ENCODE data around the gene CALN1. TPM values are rescaled to one million over a fixed set of nuclear protein-coding genes. Genes with fewer than 3 reads are reported as not detected.

CALN1 gene
- total RNA-seq, 2 donors from 2014 or later, result 4.3 to 6.9 TPM

- H3K4me3 Mint-ChIP-seq, result no peak overlapping the region
- peaks cover 2% of the 10 kb centered on the region for H3K36me3 Mint-ChIP-seq (ENCODE audit: low read depth)
- H3K4me3 ChIP-seq (ENCODE audit: low read length), result no peak overlapping the region
- no peaks in the 10 kb centered on the region for H3K27me3 Mint-ChIP-seq (ENCODE audit: insufficient read depth)
- no peaks in the 10 kb centered on the region for H3K27me3 ChIP-seq (ENCODE audit: control insufficient read depth, insufficient read depth, low read length, poor library complexity, severe bottlenecking)
- H3K4me1 Mint-ChIP-seq, result peaks cover 10% of the 10 kb centered on the region
- no peak overlapping the region for H3K9ac ChIP-seq (ENCODE audit: extremely low read depth, low read length, poor library complexity, severe bottlenecking)
- DNase-seq, result no peak
- no peaks in the 10 kb centered on the region for H3K4me1 ChIP-seq (ENCODE audit: control insufficient read depth, insufficient read depth, low read length)
- TF ChIP-seq, protein P1, sequence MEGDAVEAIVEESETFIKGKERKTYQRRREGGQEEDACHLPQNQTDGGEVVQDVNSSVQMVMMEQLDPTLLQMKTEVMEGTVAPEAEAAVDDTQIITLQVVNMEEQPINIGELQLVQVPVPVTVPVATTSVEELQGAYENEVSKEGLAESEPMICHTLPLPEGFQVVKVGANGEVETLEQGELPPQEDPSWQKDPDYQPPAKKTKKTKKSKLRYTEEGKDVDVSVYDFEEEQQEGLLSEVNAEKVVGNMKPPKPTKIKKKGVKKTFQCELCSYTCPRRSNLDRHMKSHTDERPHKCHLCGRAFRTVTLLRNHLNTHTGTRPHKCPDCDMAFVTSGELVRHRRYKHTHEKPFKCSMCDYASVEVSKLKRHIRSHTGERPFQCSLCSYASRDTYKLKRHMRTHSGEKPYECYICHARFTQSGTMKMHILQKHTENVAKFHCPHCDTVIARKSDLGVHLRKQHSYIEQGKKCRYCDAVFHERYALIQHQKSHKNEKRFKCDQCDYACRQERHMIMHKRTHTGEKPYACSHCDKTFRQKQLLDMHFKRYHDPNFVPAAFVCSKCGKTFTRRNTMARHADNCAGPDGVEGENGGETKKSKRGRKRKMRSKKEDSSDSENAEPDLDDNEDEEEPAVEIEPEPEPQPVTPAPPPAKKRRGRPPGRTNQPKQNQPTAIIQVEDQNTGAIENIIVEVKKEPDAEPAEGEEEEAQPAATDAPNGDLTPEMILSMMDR (conservative IDR thresholded peaks at IDR 0.05), result no peak
- 69 to 79% methylated on average over 6 to 7 of the region's 7 CpGs for WGBS, 2 experiments (ENCODE audit: insufficient coverage in 1 of 2, insufficient read length in 1 of 2)
- H3K9me3 ChIP-seq (ENCODE audit: control insufficient read depth, low read length), result peaks cover 8% of the 10 kb centered on the region
- H3K27ac Mint-ChIP-seq, result no peak overlapping the region
- H3K36me3 ChIP-seq (ENCODE audit: control insufficient read depth, insufficient read depth, low read length), result no peaks in the 10 kb centered on the region
- no peak overlapping the region for H3K27ac ChIP-seq (ENCODE audit: low read depth, low read length)
- H3K9me3 Mint-ChIP-seq, result peaks cover 2% of the 10 kb centered on the region
Measured at GRCh38 chr7:72265071-72265904, 146.8 kb downstream of the CALN1 start.

GRCh38 chr7:72260406-72260805 lies 151.7 kb downstream of the CALN1 start:
- H3K9me3 ChIP-seq (ENCODE audit: control insufficient read depth, low read length), result no peaks in the 10 kb centered on the region
- WGBS, 2 experiments (ENCODE audit: insufficient coverage in 1 of 2, insufficient read length in 1 of 2), result 72 to 100% methylated on average over 1 to 3 of the region's 3 CpGs
- DNase-seq, result no peak
- no peak overlapping the region for H3K4me3 Mint-ChIP-seq
- H3K27me3 Mint-ChIP-seq (ENCODE audit: insufficient read depth), result no peaks in the 10 kb centered on the region
- H3K27me3 ChIP-seq (ENCODE audit: control insufficient read depth, insufficient read depth, low read length, poor library complexity, severe bottlenecking), result no peaks in the 10 kb centered on the region
- TF ChIP-seq, protein P1 (conservative IDR thresholded peaks at IDR 0.05), result no peak
- H3K36me3 ChIP-seq (ENCODE audit: control insufficient read depth, insufficient read depth, low read length), result no peaks in the 10 kb centered on the region
- H3K9me3 Mint-ChIP-seq, result peaks cover 14% of the 10 kb centered on the region
- H3K4me1 ChIP-seq (ENCODE audit: control insufficient read depth, insufficient read depth, low read length), result no peaks in the 10 kb centered on the region
- H3K36me3 Mint-ChIP-seq (ENCODE audit: low read depth), result peaks cover 5% of the 10 kb centered on the region
- no peak overlapping the region for H3K9ac ChIP-seq (ENCODE audit: extremely low read depth, low read length, poor library complexity, severe bottlenecking)
- no peak overlapping the region for H3K4me3 ChIP-seq (ENCODE audit: low read length)
- H3K4me1 Mint-ChIP-seq, result no peaks in the 10 kb centered on the region
- H3K27ac ChIP-seq (ENCODE audit: low read depth, low read length), result no peak overlapping the region
- no peak overlapping the region for H3K27ac Mint-ChIP-seq

GRCh38 chr7:72258074-72258473 lies 154.1 kb downstream of the CALN1 start:
- Histone ChIP-seq H3K9me3 (ENCODE audit: control insufficient read depth, low read length) (no peaks in the 10 kb centered on the region), H3K4me3 (ENCODE audit: low read length) (no peak overlapping the region), H3K9ac (ENCODE audit: extremely low read depth, low read length, poor library complexity, severe bottlenecking) (no peak overlapping the region), H3K27me3 (ENCODE audit: control insufficient read depth, insufficient read depth, low read length, poor library complexity, severe bottlenecking) (no peaks in the 10 kb centered on the region), H3K36me3 (ENCODE audit: control insufficient read depth, insufficient read depth, low read length) (no peaks in the 10 kb centered on the region), H3K4me1 (ENCODE audit: control insufficient read depth, insufficient read depth, low read length) (no peaks in the 10 kb centered on the region), H3K27ac (ENCODE audit: low read depth, low read length) (no peak overlapping the region)
- WGBS, 2 experiments (ENCODE audit: insufficient coverage in 1 of 2, insufficient read length in 1 of 2), result 90 to 92% methylated on average over 3 of the region's 3 CpGs
- peaks cover 14% of the 10 kb centered on the region for H3K9me3 Mint-ChIP-seq
- no peaks in the 10 kb centered on the region for H3K4me1 Mint-ChIP-seq
- TF ChIP-seq, protein P1 (conservative IDR thresholded peaks at IDR 0.05), result no peak
- no peak overlapping the region for H3K4me3 Mint-ChIP-seq
- DNase-seq, result no peak
- H3K36me3 Mint-ChIP-seq (ENCODE audit: low read depth), result peaks cover 5% of the 10 kb centered on the region
- no peak overlapping the region for H3K27ac Mint-ChIP-seq
- H3K27me3 Mint-ChIP-seq (ENCODE audit: insufficient read depth), result no peaks in the 10 kb centered on the region

All from endodermal cell (in vitro differentiated cells).